ENCODE data around the gene HLA-DRA.

Gene HLA-DRA

DNA sequence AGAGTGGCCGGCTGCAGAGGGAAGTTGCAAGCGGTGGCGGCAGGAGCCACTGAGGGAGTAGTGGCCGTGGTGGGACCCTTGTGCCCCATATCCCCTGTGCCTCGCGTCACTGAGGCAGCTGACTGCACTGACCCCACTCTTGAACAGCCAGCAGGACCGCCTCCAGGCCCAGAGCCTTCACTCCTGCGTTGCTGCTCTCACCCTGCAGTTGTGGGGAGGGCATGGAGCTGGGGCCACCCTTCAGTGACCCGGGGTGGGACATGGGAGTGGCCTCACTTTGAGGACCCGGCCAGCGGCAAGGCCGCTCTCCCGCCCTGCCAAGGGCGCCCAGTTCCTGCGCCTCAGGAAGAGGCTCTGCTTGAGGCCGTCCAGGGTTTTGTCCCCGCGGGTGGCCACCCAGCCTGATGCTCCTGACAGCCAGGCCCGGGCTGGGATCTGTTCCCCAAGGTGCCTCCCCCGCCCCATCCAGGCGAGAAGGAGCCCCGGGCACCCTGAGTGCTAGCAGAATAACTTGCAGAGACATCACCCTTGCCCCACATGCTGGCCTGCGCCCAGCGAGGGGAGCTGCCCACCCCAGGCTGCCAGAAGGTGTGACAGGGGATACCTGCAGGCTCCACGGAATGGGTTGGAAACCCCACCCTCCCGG, 44.4 kb downstream of the HLA-DRA start:
- DNase-seq = no peak

GRCh38 chr6:32484614-32484998, 44.9 kb downstream of the HLA-DRA start:
- DNase-seq = no peak

GRCh38 chr6:32488083-32488482, 48.4 kb downstream of the HLA-DRA start:
- DNase-seq = no peak

GRCh38 chr6:32491700-32492099, 52.0 kb downstream of the HLA-DRA start:
- DNase-seq = no peak

- DNase-seq = no peak
Measured at GRCh38 chr6:32492351-32492750, 52.7 kb downstream of the HLA-DRA start.

Data from activated CD4-positive, alpha-beta T cell treated with anti-CD3 and anti-CD28 coated beads for 1 hour (primary cell).